ENCODE results near the gene CAPZB.
A peak's percentile ranks its signal among the peaks of the same experiment; 100 is the strongest.
"Not testable (repeated sequence)": the region's sequence is repeated elsewhere in the genome, so short reads cannot be mapped to it uniquely, and the experiment has no call there.

The CAPZB gene

GRCh38 chr1:19485362-19486187, at the start of gene CAPZB:
CAPZB (minus strand) TSS chr1:19485539; CDS start chr1:19485438, 101 bp downstream.
- DNase-seq (ENCODE audit: low read depth in 2 of 2) = peak; percentile 86 to 93

GRCh38 chr1:19534281-19534680, 48.9 kb upstream of the CAPZB start:
- DNase-seq (ENCODE audit: low read depth in 2 of 2) = no peak

- no peak for DNase-seq (ENCODE audit: low read depth in 2 of 2)
Observed at GRCh38 chr1:19533626-19534025, 48.3 kb upstream of the CAPZB start.

- no peak for DNase-seq (ENCODE audit: low read depth in 2 of 2)
Observed at GRCh38 chr1:19532519-19532918, 47.2 kb upstream of the CAPZB start.

- no peak for DNase-seq (ENCODE audit: low read depth in 2 of 2)
Observed at GRCh38 chr1:19529664-19530063, 44.3 kb upstream of the CAPZB start.

- no peak for DNase-seq (ENCODE audit: low read depth in 2 of 2)
Observed at GRCh38 chr1:19528438-19528837, 43.1 kb upstream of the CAPZB start.

- DNase-seq (ENCODE audit: low read depth in 2 of 2) = no peak
Observed at GRCh38 chr1:19525607-19526545, 40.5 kb upstream of the CAPZB start.

- no peak for DNase-seq (ENCODE audit: low read depth in 2 of 2)
Observed at GRCh38 chr1:19524791-19525190, 39.5 kb upstream of the CAPZB start.

GRCh38 chr1:19522570-19522969, 37.2 kb upstream of the CAPZB start:
- not testable (repeated sequence) for DNase-seq (ENCODE audit: low read depth in 2 of 2)

GRCh38 chr1:19521411-19521810, 36.1 kb upstream of the CAPZB start:
- no peak for DNase-seq (ENCODE audit: low read depth in 2 of 2)

GRCh38 chr1:19517017-19517416, 31.7 kb upstream of the CAPZB start:
- DNase-seq (ENCODE audit: low read depth in 2 of 2) = no peak

GRCh38 chr1:19515201-19515600, 29.9 kb upstream of the CAPZB start:
- no peak for DNase-seq (ENCODE audit: low read depth in 2 of 2)

GRCh38 chr1:19514391-19514831, 29.1 kb upstream of the CAPZB start:
- DNase-seq (ENCODE audit: low read depth in 2 of 2) = no peak

- no peak for DNase-seq (ENCODE audit: low read depth in 2 of 2)
Observed at GRCh38 chr1:19512545-19512944, 27.2 kb upstream of the CAPZB start.

- no peak for DNase-seq (ENCODE audit: low read depth in 2 of 2)
Observed at GRCh38 chr1:19511116-19511515, 25.8 kb upstream of the CAPZB start.

- not testable (repeated sequence) for DNase-seq (ENCODE audit: low read depth in 2 of 2)
Observed at GRCh38 chr1:19509647-19510046, 24.3 kb upstream of the CAPZB start.

GRCh38 chr1:19507516-19507915, 22.2 kb upstream of the CAPZB start:
- no peak for DNase-seq (ENCODE audit: low read depth in 2 of 2)

GRCh38 chr1:19505693-19506457, 20.5 kb upstream of the CAPZB start:
- no peak for DNase-seq (ENCODE audit: low read depth in 2 of 2)

- DNase-seq (ENCODE audit: low read depth in 2 of 2) = no peak
Observed at GRCh38 chr1:19504796-19505692, 19.7 kb upstream of the CAPZB start.

- not testable (repeated sequence) for DNase-seq (ENCODE audit: low read depth in 2 of 2)
Observed at GRCh38 chr1:19502284-19502683, 16.9 kb upstream of the CAPZB start.

GRCh38 chr1:19499887-19500286, 14.5 kb upstream of the CAPZB start:
- DNase-seq (ENCODE audit: low read depth in 2 of 2) = not testable (repeated sequence)
